Endometrial microvascular endothelial cells (primary cell): ENCODE results near the gene ATG9B. TPM values are rescaled to one million over a fixed set of nuclear protein-coding genes. Genes with fewer than 3 reads are reported as not detected.
"Not testable (repeated sequence)": the region's sequence is repeated elsewhere in the genome, so short reads cannot be mapped to it uniquely, and the experiment has no call there.

ENCODE experiments used
- in situ Hi-C: cut with HindIII; loops from 2 replicates; pipeline ENCODE4 v1.10.0; 2017; ENCODE audit warnings: low sequenced_read_pairs, low pct_unique_long_range_greater_than_20kb; ENCODE audit errors: inconsistent ontology term
- total RNA-seq: library from RNA; depleted of rRNA; stranded (reverse); fragments of >200 nt; gene quantifications from one replicate; pipeline ENCODE4 v1.2.3, GENCODE V29; 2015; ENCODE audit errors: inconsistent ontology term

The ATG9B gene
- total RNA-seq, 1 donor from 2014 or later: not detected

- in situ Hi-C loops: no loop called here
These were observed 4.1 kb downstream of the ATG9B start for GRCh38 chr7:151020231-151020630.

- in situ Hi-C loops: no loop called here
These were observed 5.2 kb downstream of the ATG9B start for GRCh38 chr7:151019130-151019447.

- in situ Hi-C loops: no loop called here
These were observed 5.7 kb downstream of the ATG9B start for GRCh38 chr7:151018421-151019129.

GRCh38 chr7:151017953-151018420, 6.3 kb downstream of the ATG9B start:
- in situ Hi-C loops: no loop called here

- in situ Hi-C loops: no loop called here
These were observed 6.8 kb downstream of the ATG9B start for GRCh38 chr7:151017370-151017952.

- in situ Hi-C loops: no loop called here
These were observed 7.4 kb downstream of the ATG9B start for GRCh38 chr7:151016942-151017341.

GRCh38 chr7:151016505-151016904, 7.8 kb downstream of the ATG9B start:
- in situ Hi-C loops: no loop called here

- in situ Hi-C loops: no loop called here
These were observed 8.3 kb downstream of the ATG9B start for GRCh38 chr7:151015967-151016366.

GRCh38 chr7:151014950-151015349, 9.3 kb downstream of the ATG9B start:
- in situ Hi-C loops: no loop called here

GRCh38 chr7:151013733-151014497, 10.4 kb downstream of the ATG9B start:
- in situ Hi-C loops: no loop called here

- in situ Hi-C loops: no loop called here
These were observed 10.9 kb downstream of the ATG9B start for GRCh38 chr7:151013356-151013732.

GRCh38 chr7:151012911-151013347, 11.4 kb downstream of the ATG9B start:
- in situ Hi-C loops: no loop called here

- in situ Hi-C loops: no loop called here
These were observed 12.1 kb downstream of the ATG9B start for GRCh38 chr7:151012031-151012692.

- in situ Hi-C loops: not testable (repeated sequence)
These were observed 12.7 kb downstream of the ATG9B start for GRCh38 chr7:151011616-151012015.

- in situ Hi-C loops: no loop called here
These were observed 13.2 kb downstream of the ATG9B start for GRCh38 chr7:151011097-151011409.

- in situ Hi-C loops: no loop called here
These were observed 13.8 kb downstream of the ATG9B start for GRCh38 chr7:151010307-151011096.

GRCh38 chr7:151010037-151010306, 14.3 kb downstream of the ATG9B start:
- in situ Hi-C loops: no loop called here

- in situ Hi-C loops: no loop called here
These were observed 14.8 kb downstream of the ATG9B start for GRCh38 chr7:151009327-151010036.
